NCI-H748 treated with DMSO at 0.1 percent for 48 hours (cell line): ENCODE measurements around the gene DNAJC19.
"Not testable (repeated sequence)": the region's sequence is repeated elsewhere in the genome, so short reads cannot be mapped to it uniquely, and the experiment has no call there.

Experiments
- DNase-seq: peaks from one replicate; lab custom pipeline; 2025; lab: John Stamatoyannopoulos, UW

DNAJC19 gene

GRCh38 chr3:180989291-180990163 lies at the start of gene DNAJC19:
DNAJC19 (minus strand) TSS chr3:180989736; CDS start chr3:180989602, 134 bp downstream.
- DNase-seq = peak; percentile 89

GRCh38 chr3:181030948-181031347 lies 41.4 kb upstream of the DNAJC19 start:
- DNase-seq = no peak

- DNase-seq = no peak
Observed at GRCh38 chr3:181025204-181025603, 35.7 kb upstream of the DNAJC19 start.

GRCh38 chr3:181017690-181018089 lies 28.2 kb upstream of the DNAJC19 start:
- no peak for DNase-seq

GRCh38 chr3:181009225-181009624 lies 19.7 kb upstream of the DNAJC19 start:
- no peak for DNase-seq

GRCh38 chr3:181008796-181009195 lies 19.3 kb upstream of the DNAJC19 start:
- DNase-seq = no peak

- no peak for DNase-seq
Observed at GRCh38 chr3:181007262-181007661, 17.7 kb upstream of the DNAJC19 start.

GRCh38 chr3:181006541-181006940 lies 17.0 kb upstream of the DNAJC19 start:
- no peak for DNase-seq

GRCh38 chr3:181003469-181003868 lies 13.9 kb upstream of the DNAJC19 start:
- DNase-seq = not testable (repeated sequence)

GRCh38 chr3:181002331-181002730 lies 12.8 kb upstream of the DNAJC19 start:
- not testable (repeated sequence) for DNase-seq

- DNase-seq = no peak
Observed at GRCh38 chr3:180996415-180996932, 6.9 kb upstream of the DNAJC19 start.

- DNase-seq = no peak
Observed at GRCh38 chr3:180990505-180990904, 969 bp upstream of the DNAJC19 start.

- no peak for DNase-seq
Observed at GRCh38 chr3:180987344-180987743, 2.2 kb downstream of the DNAJC19 start.

- not testable (repeated sequence) for DNase-seq
Observed at GRCh38 chr3:180986366-180986765, 3.2 kb downstream of the DNAJC19 start.

- DNase-seq = no peak
Observed at GRCh38 chr3:180983136-180983535, 6.4 kb downstream of the DNAJC19 start.

GRCh38 chr3:180981912-180982311 lies 7.6 kb downstream of the DNAJC19 start:
- no peak for DNase-seq

GRCh38 chr3:180980611-180981010 lies 8.9 kb downstream of the DNAJC19 start:
- DNase-seq = no peak

GRCh38 chr3:180979961-180980360 lies 9.6 kb downstream of the DNAJC19 start:
- no peak for DNase-seq

- DNase-seq = no peak
Observed at GRCh38 chr3:180977498-180977897, 12.0 kb downstream of the DNAJC19 start.

- no peak for DNase-seq
Observed at GRCh38 chr3:180974286-180974685, 15.2 kb downstream of the DNAJC19 start.

- no peak for DNase-seq
Observed at GRCh38 chr3:180973543-180973942, 16.0 kb downstream of the DNAJC19 start.

GRCh38 chr3:180970931-180971330 lies 18.6 kb downstream of the DNAJC19 start:
- no peak for DNase-seq

GRCh38 chr3:180962530-180962929 lies 27.0 kb downstream of the DNAJC19 start:
- no peak for DNase-seq

- no peak for DNase-seq
Observed at GRCh38 chr3:180961552-180961951, 28.0 kb downstream of the DNAJC19 start.
